H1 (cell line): ENCODE results near the gene VIPAS39. TPM values are rescaled to one million over a fixed set of nuclear protein-coding genes. Genes with fewer than 3 reads are reported as not detected.

Experiments
- CTCF ChIA-PET: fragments of 300-600 bp; sonication (Branson Sonifier 250); formaldehyde crosslinking; loops from one replicate; lab custom pipeline; 2021; ENCODE audit not compliant: partially characterized antibody; lab: Charles Lee
- POLR2A ChIA-PET: fragments of 300-600 bp; sonication (Branson Sonifier 250); formaldehyde crosslinking; loops from one replicate; lab custom pipeline; 2021; ENCODE audit warnings: inconsistent platforms; ENCODE audit not compliant: partially characterized antibody; lab: Charles Lee
- DNase-seq, 2 experiments: peaks; one replicate each; pipeline versions ENCODE4 v3.0.0 to v3.0.0-alpha.2; 2010 to 2022; ENCODE audit warnings: low spot score in 2 of 2, low read depth in 1 of 2, mixed read lengths in 1 of 2
- FAIRE-seq: peaks from 2 replicates; lab custom pipeline; 2011; peaks lifted over from hg19 to GRCh38; lab: Jason Lieb, UNC
- H2AFZ ChIP-seq: 2 replicates; pipeline ENCODE4 v1.8.1; 2012; ENCODE audit warnings: low read length, inconsistent platforms
- H2AK5ac ChIP-seq: 2 replicates; pipeline ENCODE4 v1.6.1; 2013; ENCODE audit warnings: low read depth, low read length
- H2BK120ac ChIP-seq: replicated peaks from 2 replicates; pipeline ENCODE3; 2013; ENCODE audit warnings: low read depth, low read length, inconsistent platforms
- H2BK12ac ChIP-seq: 2 replicates; pipeline ENCODE4 v1.6.1; 2013; ENCODE audit warnings: low read depth, low read length
- H2BK15ac ChIP-seq: 2 replicates; pipeline ENCODE4 v1.6.1; 2013; ENCODE audit warnings: low read length
- H2BK20ac ChIP-seq: 2 replicates; pipeline ENCODE4 v1.6.1; 2013; ENCODE audit warnings: low read length
- H2BK5ac ChIP-seq: 2 replicates; pipeline ENCODE4 v1.6.1; 2013; ENCODE audit warnings: low read depth, low read length
- H3K14ac ChIP-seq: 2 replicates; pipeline ENCODE4 v1.6.1; 2013; ENCODE audit warnings: inconsistent platforms; ENCODE audit not compliant: insufficient read length
- H3K18ac ChIP-seq: 2 replicates; pipeline ENCODE4 v1.6.1; 2013; ENCODE audit warnings: low read length; ENCODE audit errors: extremely low read depth
- H3K23ac ChIP-seq: 2 replicates; pipeline ENCODE4 v1.6.1; 2013; ENCODE audit warnings: inconsistent platforms; ENCODE audit not compliant: insufficient read length
- H3K23me2 ChIP-seq: 2 replicates; pipeline ENCODE4 v1.6.1; 2013; ENCODE audit warnings: low read depth, low read length
- H3K27ac ChIP-seq: 2 replicates; pipeline ENCODE4 v1.6.1; 2011; ENCODE audit warnings: low read depth, low read length, inconsistent platforms
- H3K27me3 ChIP-seq, 4 experiments: replicated peaks in 1 of 4; 1 replicate in 1 of 4; 2 replicates in 3 of 4; pipeline versions ENCODE4 v1.6.1 to v1.8.1; 2011 to 2013; ENCODE audit warnings: low read length in 3 of 4, mild to moderate bottlenecking in 3 of 4, inconsistent platforms in 2 of 4, mixed read lengths in 2 of 4, moderate library complexity in 1 of 4; ENCODE audit not compliant: control insufficient read depth in 3 of 4, insufficient read depth in 3 of 4; ENCODE audit errors: extremely low read depth in 1 of 4
- H3K36me3 ChIP-seq, 4 experiments: 2 replicates each; pipeline versions ENCODE4 v1.6.1 to v1.8.1; 2011 to 2013; ENCODE audit warnings: mild to moderate bottlenecking in 4 of 4, low read length in 3 of 4, moderate library complexity in 2 of 4, control low read depth in 1 of 4, inconsistent platforms in 1 of 4; ENCODE audit not compliant: insufficient read depth in 4 of 4, control insufficient read depth in 2 of 4
- H3K4ac ChIP-seq: replicated peaks from 2 replicates; pipeline ENCODE3; 2013; ENCODE audit warnings: low read length, low read depth, mixed read lengths, inconsistent platforms; ENCODE audit not compliant: insufficient read length
- H3K4me1 ChIP-seq, 4 experiments: replicated peaks in 1 of 4; 1 replicate in 1 of 4; 2 replicates in 3 of 4; pipeline versions ENCODE4 v1.6.1 to v1.8.1; 2011 to 2013; ENCODE audit warnings: low read length in 3 of 4, inconsistent platforms in 2 of 4, mixed read lengths in 1 of 4; ENCODE audit not compliant: insufficient read depth in 4 of 4, control insufficient read depth in 3 of 4
- H3K4me2 ChIP-seq, 2 experiments: 2 replicates each; pipeline versions ENCODE4 v1.6.1 to v1.8.1; 2011 to 2013; ENCODE audit warnings: low read depth in 2 of 2, low read length in 2 of 2, control low read depth in 1 of 2, inconsistent platforms in 1 of 2, mild to moderate bottlenecking in 1 of 2; ENCODE audit not compliant: insufficient read depth in 1 of 2
- H3K4me3 ChIP-seq, 4 experiments: fragments of 200-600, 300-600 bp in 1 of 4; sonication (generic), shearing (Covaris generic), sonication (Bioruptor Twin) in 1 of 4; 2 replicates each; pipeline versions ENCODE4 v1.5.1 to v1.8.1; 2011 to 2016; ENCODE audit warnings: low read length in 4 of 4, low read depth in 3 of 4, control low read depth in 2 of 4, inconsistent platforms in 2 of 4, mild to moderate bottlenecking in 2 of 4, mixed read lengths in 1 of 4, moderate library complexity in 1 of 4; ENCODE audit not compliant: insufficient read depth in 2 of 4; ENCODE audit errors: extremely low read depth in 1 of 4
- H3K56ac ChIP-seq: replicated peaks from 2 replicates; pipeline ENCODE3; 2013; ENCODE audit warnings: low read depth, mild to moderate bottlenecking, mixed read lengths, low read length, inconsistent platforms; ENCODE audit not compliant: insufficient read length
- H3K79me1 ChIP-seq: 2 replicates; pipeline ENCODE4 v1.6.1; 2013; ENCODE audit warnings: low read depth, low read length, control low read depth
- H3K79me2 ChIP-seq, 2 experiments: 2 replicates each; pipeline versions ENCODE4 v1.6.1 to v1.8.1; 2012 to 2013; ENCODE audit warnings: low read length in 2 of 2, mild to moderate bottlenecking in 2 of 2, inconsistent platforms in 1 of 2; ENCODE audit not compliant: insufficient read depth in 2 of 2, control insufficient read depth in 1 of 2
- H3K9ac ChIP-seq, 4 experiments: replicated peaks in 1 of 4; 1 replicate in 1 of 4; 2 replicates in 3 of 4; pipeline versions ENCODE4 v1.6.1 to v1.8.1; 2011 to 2013; ENCODE audit warnings: low read depth in 3 of 4, low read length in 3 of 4, control low read depth in 2 of 4, mild to moderate bottlenecking in 2 of 4, moderate library complexity in 2 of 4, inconsistent platforms in 1 of 4; ENCODE audit errors: extremely low read depth in 1 of 4
- H3K9me3 ChIP-seq, 2 experiments: 2 replicates each; pipeline versions ENCODE4 v1.6.1 to v1.8.1; 2012 to 2013; ENCODE audit warnings: mild to moderate bottlenecking in 2 of 2, moderate library complexity in 2 of 2, control low read depth in 1 of 2, inconsistent platforms in 1 of 2, low read depth in 1 of 2, low read length in 1 of 2, mixed read lengths in 1 of 2; ENCODE audit not compliant: insufficient read depth in 2 of 2
- H4K20me1 ChIP-seq, 2 experiments: replicated peaks in 1 of 2; 2 replicates each; pipeline versions ENCODE3 to v1.8.1; 2011 to 2013; ENCODE audit warnings: inconsistent platforms in 2 of 2, low read length in 2 of 2, mild to moderate bottlenecking in 1 of 2; ENCODE audit not compliant: insufficient read depth in 2 of 2, control insufficient read depth in 1 of 2
- H4K5ac ChIP-seq: 2 replicates; pipeline ENCODE4 v1.6.1; 2013; ENCODE audit warnings: low read length, low read depth, mixed read lengths, inconsistent platforms; ENCODE audit not compliant: insufficient read length
- H4K8ac ChIP-seq: 2 replicates; pipeline ENCODE4 v1.8.0; 2013; ENCODE audit warnings: mild to moderate bottlenecking, moderate library complexity, low read length, inconsistent platforms; ENCODE audit not compliant: insufficient read depth; ENCODE audit errors: extremely low read depth
- H4K91ac ChIP-seq: replicated peaks from 2 replicates; pipeline ENCODE3; 2013; ENCODE audit warnings: low read length, mixed read lengths, inconsistent platforms; ENCODE audit not compliant: insufficient read length
- ASH2L ChIP-seq: fragments of 200-600, 300-600 bp; sonication (generic); IDR thresholded peaks from one replicate; pipeline ENCODE4 v1.7.1; 2017; ENCODE audit warnings: low read length
- BRCA1 ChIP-seq: IDR thresholded peaks from 2 replicates; pipeline ENCODE4 v1.6.1; 2012; ENCODE audit warnings: low read depth, low read length, improper control_type of control experiment
- CBX5 ChIP-seq: fragments of 300-800, 300-1000 bp; sonication (generic); IDR thresholded peaks from 2 replicates; pipeline ENCODE4 v1.7.1; 2016; ENCODE audit warnings: antibody characterized with exemption, low read length, low read depth
- CBX8 ChIP-seq: fragments of 300-800, 300-1000 bp; sonication (generic); IDR thresholded peaks from 2 replicates; pipeline ENCODE4 v1.7.1; 2016; ENCODE audit warnings: low read depth, low read length, borderline replicate concordance
- CREB1 ChIP-seq: IDR thresholded peaks from 2 replicates; pipeline ENCODE4 v1.6.1; 2012; ENCODE audit warnings: inconsistent platforms
- EGR1 ChIP-seq: IDR thresholded peaks from 2 replicates; pipeline ENCODE4 v1.6.1; 2011; ENCODE audit warnings: low read depth, low read length, borderline replicate concordance
- FOSL1 ChIP-seq: IDR thresholded peaks from 2 replicates; pipeline ENCODE4 v1.6.1; 2011; ENCODE audit warnings: mild to moderate bottlenecking, low read depth, low read length, moderate library complexity; ENCODE audit not compliant: insufficient read depth
- GTF2F1 ChIP-seq: IDR thresholded peaks from 2 replicates; pipeline ENCODE4 v1.6.1; 2012; ENCODE audit warnings: low read depth, low read length, improper control_type of control experiment, borderline replicate concordance
- HDAC6 ChIP-seq: IDR thresholded peaks from one replicate; pipeline ENCODE4 v1.7.1; 2012; ENCODE audit warnings: low read depth, mild to moderate bottlenecking, inconsistent platforms, low read length, moderate library complexity
- KDM4A ChIP-seq: IDR thresholded peaks from one replicate; pipeline ENCODE4 v1.7.1; 2012; ENCODE audit warnings: low read depth, mild to moderate bottlenecking, moderate library complexity, low read length, inconsistent platforms; ENCODE audit not compliant: severe bottlenecking
- KDM5A ChIP-seq: fragments of 200-600 bp; IDR thresholded peaks from 2 replicates; pipeline ENCODE4 v1.7.1; 2012; ENCODE audit warnings: mild to moderate bottlenecking, low read length, inconsistent platforms, mixed read lengths
- NRF1 ChIP-seq: IDR thresholded peaks from 2 replicates; pipeline ENCODE4 v1.6.1; 2011; ENCODE audit warnings: mild to moderate bottlenecking, low read depth, low read length, improper control_type of control experiment
- PHF8 ChIP-seq: fragments of 200-600 bp; sonication (generic); conservative IDR thresholded peaks from 2 replicates; pipeline ENCODE4 v1.7.1; 2012; ENCODE audit warnings: low read depth, mild to moderate bottlenecking, inconsistent platforms, low read length, moderate library complexity
- TCF12 ChIP-seq: IDR thresholded peaks from 2 replicates; pipeline ENCODE4 v1.6.1; 2011; ENCODE audit warnings: low read depth, mild to moderate bottlenecking, low read length
- WGBS, 2 experiments: shearing (Covaris generic) in 1 of 2; methylation state at CpG; one replicate each; pipeline versions ENCODE4 v1.1.6 to v1.1.7; 2013 to 2015; ENCODE audit warnings: low lambda C conversion rate in 2 of 2, mixed read lengths in 2 of 2, inconsistent platforms in 1 of 2, low coverage in 1 of 2, missing lambda C conversion rate in 1 of 2; ENCODE audit not compliant: insufficient replicate concordance in 2 of 2, insufficient coverage in 1 of 2, insufficient read length in 1 of 2; ENCODE audit errors: extremely low coverage in 1 of 2, missing lambda C conversion rate in 1 of 2; 5-methylcytosine and 5-hydroxymethylcytosine counted together
- polyA plus RNA-seq, 7 experiments: library from polyadenylated mRNA; depleted of rRNA in 3 of 7; stranded (reverse) in 5 of 7; unstranded in 2 of 7; fragments of >200 nt in 5 of 7; fragments of 200-250 nt in 2 of 7; gene quantifications; 1 replicate in 5 of 7; 2 replicates in 1 of 7; 4 replicates in 1 of 7; pipeline versions ENCODE4 v1.2.1 to v1.2.3, GENCODE V29; 2011 to 2013; ENCODE audit warnings: missing spikeins in 2 of 7, mixed read lengths in 2 of 7
- total RNA-seq: library from RNA; stranded (reverse); fragmentation: NEBNext Ultra II Directional; extraction: Animal tissue kit (Norgen Biotek cat#: 25700); gene quantifications from 2 replicates; pipeline ENCODE4 v1.2.1, GENCODE V29; 2021

Gene VIPAS39
- total and polyA plus RNA-seq, 2 of the 8 experiments (the other 6 are each of a cell fraction or from before 2014, with no cell fraction given), result 19.6 to 20.6 TPM

DNA sequence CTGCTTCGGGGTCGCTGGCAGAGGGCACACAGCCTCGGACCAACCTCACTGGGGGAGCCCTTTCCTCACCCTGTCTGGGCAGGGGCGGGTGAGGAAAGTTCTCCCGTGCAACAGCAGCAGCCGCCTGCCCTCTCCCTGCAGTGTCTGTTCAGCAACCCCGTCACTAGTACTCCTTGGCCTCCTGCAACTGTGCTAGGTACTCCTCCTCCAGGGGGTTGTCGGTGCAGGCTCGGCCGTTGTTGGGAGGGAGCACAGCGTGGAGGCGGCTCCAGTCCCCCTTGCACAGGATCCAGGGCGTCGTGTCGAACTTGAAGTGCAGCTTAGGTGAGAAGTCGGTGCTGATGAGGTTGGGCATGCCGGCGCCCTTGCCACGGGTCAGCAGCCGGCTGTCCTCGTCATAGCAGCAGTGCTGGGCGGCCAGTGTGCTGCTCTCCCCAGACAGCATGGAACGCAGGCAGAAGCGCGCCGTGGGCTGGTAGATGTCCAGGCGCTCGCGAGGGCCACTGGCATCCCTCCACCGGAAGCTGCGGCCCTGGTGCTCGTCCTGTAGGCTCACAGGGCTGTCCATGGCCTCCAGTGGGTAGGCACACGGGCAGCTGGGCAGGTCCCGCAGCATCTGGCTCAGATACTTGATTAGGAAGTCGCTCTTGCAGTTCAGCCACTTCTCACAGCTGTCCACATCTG is 18.2 kb upstream of the VIPAS39 start:
- no peak overlapping the region for H3K18ac ChIP-seq
- ChIA-PET POLR2A (interaction anchor here (0.8 to 1.9 kb wide), 2 partner anchors 17 kb away, joined by 3 to 4 read pairs; partner anchors contain the start of gene AHSA1), CTCF (interaction anchor here (0.7 to 7.9 kb wide), 6 partner anchors 10 to 173 kb away, joined by 3 to 54 read pairs (median 4); no protein-coding TSS in a partner anchor)
- H3K27me3 ChIP-seq, result no peaks in the 10 kb centered on the region
- H3K9me3 ChIP-seq, result no peaks in the 10 kb centered on the region
- no peak overlapping the region for H4K5ac ChIP-seq
- no peak overlapping the region for H3K4me2 ChIP-seq
- H2BK20ac ChIP-seq, result no peak overlapping the region
- peaks cover 0 to 5% (median 2%) of the 10 kb centered on the region in 4 experiments; a peak in 3 of 7 replicates for H3K4me1 ChIP-seq
- H2BK12ac ChIP-seq, result no peak overlapping the region
- H4K20me1 ChIP-seq, result no peaks in the 10 kb centered on the region
- no peak overlapping the region for H3K9ac ChIP-seq
- no peak overlapping the region for H2AK5ac ChIP-seq
- no peak overlapping the region for H3K4me3 ChIP-seq
- no peak for DNase-seq
- no peaks in the 10 kb centered on the region for H3K79me2 ChIP-seq
- H3K79me1 ChIP-seq, result no peaks in the 10 kb centered on the region
- H3K27ac ChIP-seq, result no peak overlapping the region
- H2BK120ac ChIP-seq, result no peak overlapping the region
- no peak overlapping the region for H2AFZ ChIP-seq
- H3K36me3 ChIP-seq, result no peaks in the 10 kb centered on the region
- no peaks in the 10 kb centered on the region for H3K23me2 ChIP-seq
- no peak overlapping the region for H4K91ac ChIP-seq
- H3K23ac ChIP-seq, result no peak overlapping the region
- no peak overlapping the region for H3K56ac ChIP-seq
- no peak for FAIRE-seq
- 89% methylated on average over 33 of the region's 35 CpGs; no CpG with 5 or more reads in 1 of the 2 experiments for WGBS, 2 experiments
- no peak overlapping the region for H4K8ac ChIP-seq
- no peak overlapping the region for H3K14ac ChIP-seq
- H2BK5ac ChIP-seq, result no peak overlapping the region
- H2BK15ac ChIP-seq, result no peak overlapping the region
- H3K4ac ChIP-seq, result no peak overlapping the region
- TF ChIP-seq NRF1 (no peak), PHF8 (no peak), BRCA1 (no peak), EGR1 (no peak), CBX5 (no peak), ASH2L (no peak), TCF12 (no peak), KDM5A (no peak), GTF2F1 (no peak), CBX8 (no peak), HDAC6 (no peak), FOSL1 (no peak), KDM4A (no peak), CREB1 (no peak)
